NB4 (cell line): Measurements from ENCODE around the gene GRHL3.

Experiments
- MYC ChIP-seq: IDR thresholded peaks from 2 replicates; pipeline ENCODE4 v1.6.1; 2011; ENCODE audit warnings: low read depth, low read length
- POLR2A ChIP-seq: IDR thresholded peaks from 2 replicates; pipeline ENCODE4 v1.6.1; 2011; ENCODE audit warnings: mild to moderate bottlenecking; ENCODE audit not compliant: insufficient read length; ENCODE audit errors: extremely low read depth
- TF ChIP-seq, protein P1 (sequence below): IDR thresholded peaks from one replicate; pipeline ENCODE4 v1.5.1; 2012; ENCODE audit warnings: low read depth, low read length

- TF ChIP-seq, protein P1, sequence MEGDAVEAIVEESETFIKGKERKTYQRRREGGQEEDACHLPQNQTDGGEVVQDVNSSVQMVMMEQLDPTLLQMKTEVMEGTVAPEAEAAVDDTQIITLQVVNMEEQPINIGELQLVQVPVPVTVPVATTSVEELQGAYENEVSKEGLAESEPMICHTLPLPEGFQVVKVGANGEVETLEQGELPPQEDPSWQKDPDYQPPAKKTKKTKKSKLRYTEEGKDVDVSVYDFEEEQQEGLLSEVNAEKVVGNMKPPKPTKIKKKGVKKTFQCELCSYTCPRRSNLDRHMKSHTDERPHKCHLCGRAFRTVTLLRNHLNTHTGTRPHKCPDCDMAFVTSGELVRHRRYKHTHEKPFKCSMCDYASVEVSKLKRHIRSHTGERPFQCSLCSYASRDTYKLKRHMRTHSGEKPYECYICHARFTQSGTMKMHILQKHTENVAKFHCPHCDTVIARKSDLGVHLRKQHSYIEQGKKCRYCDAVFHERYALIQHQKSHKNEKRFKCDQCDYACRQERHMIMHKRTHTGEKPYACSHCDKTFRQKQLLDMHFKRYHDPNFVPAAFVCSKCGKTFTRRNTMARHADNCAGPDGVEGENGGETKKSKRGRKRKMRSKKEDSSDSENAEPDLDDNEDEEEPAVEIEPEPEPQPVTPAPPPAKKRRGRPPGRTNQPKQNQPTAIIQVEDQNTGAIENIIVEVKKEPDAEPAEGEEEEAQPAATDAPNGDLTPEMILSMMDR: no peak
- TF ChIP-seq MYC (no peak), POLR2A (no peak)
Observed at GRCh38 chr1:24300971-24301784, 18.0 kb upstream of the GRHL3 start.
